Mesothelial cell of epicardium (in vitro differentiated cells): ENCODE measurements around the gene TSC22D1. TPM values are rescaled to one million over a fixed set of nuclear protein-coding genes. Genes with fewer than 3 reads are reported as not detected.
A peak's percentile ranks its signal among the peaks of the same experiment; 100 is the strongest.

ENCODE experiments used
- DNase-seq, 2 experiments: peaks; one replicate each; pipeline ENCODE4 v3.0.0; 2021; ENCODE audit warnings: low spot score in 2 of 2; ENCODE audit not compliant: unreplicated experiment in 2 of 2
- H3K27ac Mint-ChIP-seq: 2 replicates; pipeline ENCODE4 v1.8.0; 2021; ENCODE audit warnings: mixed read lengths
- H3K27me3 Mint-ChIP-seq: 2 replicates; pipeline ENCODE4 v1.8.0; 2021; ENCODE audit warnings: low read depth, mixed read lengths
- H3K36me3 Mint-ChIP-seq: 2 replicates; pipeline ENCODE4 v1.8.0; 2021; ENCODE audit warnings: mixed read lengths
- H3K4me1 Mint-ChIP-seq: 2 replicates; pipeline ENCODE4 v1.8.0; 2021; ENCODE audit warnings: mixed read lengths
- H3K4me3 Mint-ChIP-seq: 2 replicates; pipeline ENCODE4 v1.8.0; 2021; ENCODE audit warnings: mild to moderate bottlenecking, moderate library complexity, mixed read lengths
- H3K9me3 Mint-ChIP-seq: 2 replicates; pipeline ENCODE4 v1.8.0; 2021; ENCODE audit warnings: mixed read lengths
- CTCF ChIP-seq: fragments of 200-600 bp; sonication (generic); IDR thresholded peaks from one replicate; pipeline ENCODE4 v1.5.0; 2021; ENCODE audit warnings: antibody characterized with exemption; ENCODE audit not compliant: unreplicated experiment
- total RNA-seq: library from RNA; stranded (reverse); gene quantifications from 3 replicates; pipeline ENCODE4 v1.2.1, GENCODE V29; 2021

TSC22D1 gene
- total RNA-seq, 1 donor from 2014 or later = 99.5 TPM

DNA sequence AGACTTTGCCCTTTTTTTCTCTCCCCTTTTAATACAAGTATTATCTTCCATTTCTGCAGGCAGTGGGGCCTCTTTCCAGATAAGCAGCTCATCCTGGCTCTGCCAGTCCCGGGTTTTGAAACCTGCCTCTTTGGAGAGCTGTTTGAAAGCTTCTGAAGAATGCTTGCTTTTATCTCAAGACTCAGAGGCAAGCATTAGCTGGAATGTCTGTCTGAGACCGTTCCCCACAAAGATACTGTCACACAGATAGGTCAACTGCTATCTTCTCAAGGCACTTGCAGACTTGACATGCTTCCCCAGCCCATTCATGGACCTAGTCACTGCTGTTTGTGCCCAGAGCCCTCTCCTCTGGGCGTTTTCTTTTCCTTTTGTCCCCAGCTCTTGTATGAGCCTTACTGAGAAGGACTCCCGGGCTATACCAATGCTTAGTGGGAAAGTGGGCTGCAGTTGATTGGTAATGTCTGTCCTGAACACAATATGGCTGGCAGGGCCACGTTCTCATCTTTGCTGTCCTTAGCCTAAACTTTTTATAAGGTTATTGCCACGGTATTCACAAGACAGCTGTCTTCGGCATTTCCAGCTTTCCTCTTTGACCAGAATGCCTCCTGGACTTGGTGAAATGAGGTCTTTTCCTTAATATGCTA lies 189.1 kb downstream of the TSC22D1 start:
- H3K27me3 Mint-ChIP-seq = peaks cover 14% of the 10 kb centered on the region
- TF ChIP-seq CTCF = no peak
- peak overlapping the region; percentile 7 for H3K27ac Mint-ChIP-seq
- no peak overlapping the region for H3K4me3 Mint-ChIP-seq
- no peaks in the 10 kb centered on the region for H3K9me3 Mint-ChIP-seq
- DNase-seq = no peak
- H3K4me1 Mint-ChIP-seq = peaks cover 35% of the 10 kb centered on the region
- no peaks in the 10 kb centered on the region for H3K36me3 Mint-ChIP-seq

DNA sequence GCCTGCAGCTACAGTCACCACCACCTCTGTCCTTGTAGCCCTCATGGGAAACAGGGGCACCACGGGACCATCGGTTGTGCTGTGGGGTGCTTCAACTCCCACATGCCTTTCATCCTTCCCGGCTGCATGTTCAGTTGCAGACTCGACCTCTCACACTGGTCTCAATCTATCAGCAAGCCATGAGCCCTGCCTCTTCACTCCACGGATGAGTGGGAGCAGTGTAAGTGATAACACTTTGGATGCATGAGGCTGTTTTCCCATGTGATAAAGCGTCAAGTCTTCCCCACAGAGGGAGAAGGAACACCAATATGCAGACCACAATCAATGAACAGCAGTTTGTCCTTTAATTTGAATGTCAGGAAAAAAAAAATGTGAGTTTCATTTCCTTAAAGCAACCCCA lies 190.3 kb downstream of the TSC22D1 start:
- H3K27ac Mint-ChIP-seq = no peak overlapping the region
- TF ChIP-seq CTCF = no peak
- H3K36me3 Mint-ChIP-seq = no peaks in the 10 kb centered on the region
- H3K4me3 Mint-ChIP-seq = no peak overlapping the region
- no peak for DNase-seq
- H3K9me3 Mint-ChIP-seq = no peaks in the 10 kb centered on the region
- H3K4me1 Mint-ChIP-seq = peaks cover 31% of the 10 kb centered on the region
- H3K27me3 Mint-ChIP-seq = peaks cover 14% of the 10 kb centered on the region

DNA sequence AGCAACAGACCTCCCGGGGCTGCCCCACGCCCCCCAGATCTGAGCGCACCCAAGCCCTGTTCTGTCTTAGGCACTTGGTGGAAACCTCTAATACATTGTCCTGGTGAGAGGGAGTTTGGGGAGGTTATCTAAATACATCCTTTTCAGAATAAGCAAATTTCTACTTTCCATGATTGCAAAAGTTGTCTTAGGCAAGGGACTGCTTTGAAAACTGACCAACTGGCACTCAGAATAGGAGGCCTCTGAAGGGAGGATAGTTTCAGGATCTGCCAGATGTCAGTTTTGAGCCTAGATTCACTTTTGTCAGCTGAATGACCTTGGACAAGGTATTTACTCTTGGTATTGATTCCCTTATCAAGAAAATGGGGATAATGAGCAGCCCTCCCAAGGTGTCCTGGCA lies 190.7 kb downstream of the TSC22D1 start:
- no peaks in the 10 kb centered on the region for H3K9me3 Mint-ChIP-seq
- peaks cover 27% of the 10 kb centered on the region for H3K4me1 Mint-ChIP-seq
- H3K36me3 Mint-ChIP-seq = no peaks in the 10 kb centered on the region
- DNase-seq = no peak
- H3K27me3 Mint-ChIP-seq = peaks cover 12% of the 10 kb centered on the region
- TF ChIP-seq CTCF = no peak
- H3K4me3 Mint-ChIP-seq = no peak overlapping the region
- H3K27ac Mint-ChIP-seq = no peak overlapping the region

GRCh38 chr13:44384778-44385177 lies 191.4 kb downstream of the TSC22D1 start:
- H3K36me3 Mint-ChIP-seq = no peaks in the 10 kb centered on the region
- peaks cover 12% of the 10 kb centered on the region for H3K27me3 Mint-ChIP-seq
- no peak overlapping the region for H3K4me3 Mint-ChIP-seq
- H3K27ac Mint-ChIP-seq = no peak overlapping the region
- H3K4me1 Mint-ChIP-seq = peaks cover 25% of the 10 kb centered on the region
- DNase-seq = no peak
- TF ChIP-seq CTCF = no peak
- H3K9me3 Mint-ChIP-seq = no peaks in the 10 kb centered on the region

GRCh38 chr13:44383945-44384344 lies 192.2 kb downstream of the TSC22D1 start:
- Mint-ChIP-seq H3K4me1 (peaks cover 23% of the 10 kb centered on the region), H3K9me3 (no peaks in the 10 kb centered on the region), H3K4me3 (no peak overlapping the region), H3K27ac (no peak overlapping the region), H3K36me3 (no peaks in the 10 kb centered on the region), H3K27me3 (peaks cover 10% of the 10 kb centered on the region)
- TF ChIP-seq CTCF = no peak
- no peak for DNase-seq
